Right atrium auricular region (tissue), 2 donors: ENCODE results near the gene C13orf42. TPM values are rescaled to one million over a fixed set of nuclear protein-coding genes. Genes with fewer than 3 reads are reported as not detected.

Experiments
- DNase-seq: peaks from one replicate; pipeline ENCODE4 v3.0.0-alpha.2; 2019; ENCODE audit warnings: low spot score
- H3K27ac ChIP-seq, 2 donors: fragments of 200-600 bp; sonication (generic); 1 replicate in 1 of 2; 2 replicates in 1 of 2; pipeline ENCODE4 v1.5.1; 2016 to 2019
- H3K27me3 ChIP-seq, 2 donors: fragments of 200-600 bp; sonication (generic); one replicate each; pipeline versions ENCODE4 v1.5.1 to v1.6.0; 2017 to 2019
- H3K36me3 ChIP-seq: fragments of 200-600 bp; sonication (generic); one replicate; pipeline ENCODE4 v1.5.1; 2016
- H3K4me1 ChIP-seq, 2 donors: fragments of 200-600 bp; sonication (generic); one replicate each; pipeline versions ENCODE4 v1.5.1 to v1.6.0; 2017 to 2019
- H3K4me3 ChIP-seq, 2 donors: fragments of 200-600 bp; sonication (generic); 1 replicate in 1 of 2; 2 replicates in 1 of 2; pipeline ENCODE4 v1.5.1; 2017 to 2019; ENCODE audit warnings: mild to moderate bottlenecking in 1 of 2, moderate library complexity in 1 of 2
- H3K9me3 ChIP-seq, 2 donors: fragments of 200-600 bp; sonication (generic); one replicate each; pipeline ENCODE4 v1.5.1; 2019
- CTCF ChIP-seq, 2 donors: fragments of 200-600 bp; sonication (generic); IDR thresholded peaks; one replicate each; pipeline ENCODE4 v1.5.1; 2019; ENCODE audit warnings: antibody characterized with exemption in 2 of 2
- total RNA-seq, 2 donors: library from RNA; depleted of rRNA; stranded (reverse); fragments of >200 nt; gene quantifications; one replicate each; pipeline ENCODE4 v1.1.0, GENCODE V29; 2016

Gene C13orf42
- total RNA-seq, 2 donors from 2014 or later = not detected

- no peaks in the 10 kb centered on the region for H3K9me3 ChIP-seq
- H3K36me3 ChIP-seq = no peaks in the 10 kb centered on the region
- DNase-seq = no peak
- H3K27me3 ChIP-seq = no peaks in the 10 kb centered on the region
- H3K27ac ChIP-seq = no peak overlapping the region
- no peak for TF ChIP-seq CTCF (IDR thresholded peaks at IDR 0.05)
- H3K4me1 ChIP-seq = no peaks in the 10 kb centered on the region
- no peak overlapping the region for H3K4me3 ChIP-seq
Observed at GRCh38 chr13:51107996-51108395, 3.1 kb downstream of the C13orf42 start.

- TF ChIP-seq CTCF (IDR thresholded peaks at IDR 0.05) = no peak
- no peaks in the 10 kb centered on the region for H3K4me1 ChIP-seq
- no peak overlapping the region for H3K4me3 ChIP-seq
- DNase-seq = no peak
- H3K36me3 ChIP-seq = no peaks in the 10 kb centered on the region
- no peaks in the 10 kb centered on the region for H3K27me3 ChIP-seq
- no peaks in the 10 kb centered on the region for H3K9me3 ChIP-seq
- no peak overlapping the region for H3K27ac ChIP-seq
Observed at GRCh38 chr13:51105046-51105445, 6.0 kb downstream of the C13orf42 start.

- H3K27me3 ChIP-seq = no peaks in the 10 kb centered on the region
- H3K27ac ChIP-seq = no peak overlapping the region
- no peak for TF ChIP-seq CTCF (IDR thresholded peaks at IDR 0.05)
- H3K4me3 ChIP-seq = no peak overlapping the region
- no peaks in the 10 kb centered on the region for H3K4me1 ChIP-seq
- no peaks in the 10 kb centered on the region for H3K9me3 ChIP-seq
- DNase-seq = no peak
- H3K36me3 ChIP-seq = no peaks in the 10 kb centered on the region
Observed at GRCh38 chr13:51101636-51102235, 9.3 kb downstream of the C13orf42 start.

GRCh38 chr13:51097353-51098043 is 13.6 kb downstream of the C13orf42 start:
- Histone ChIP-seq H3K36me3 (no peaks in the 10 kb centered on the region), H3K4me3 (no peak overlapping the region), H3K9me3 (no peaks in the 10 kb centered on the region), H3K27me3 (no peaks in the 10 kb centered on the region), H3K4me1 (no peaks in the 10 kb centered on the region), H3K27ac (no peak overlapping the region)
- DNase-seq = no peak
- TF ChIP-seq CTCF (IDR thresholded peaks at IDR 0.05) = no peak

GRCh38 chr13:51096131-51096530 is 14.9 kb downstream of the C13orf42 start:
- Histone ChIP-seq H3K27ac (no peak overlapping the region), H3K27me3 (no peaks in the 10 kb centered on the region), H3K4me3 (no peak overlapping the region), H3K9me3 (no peaks in the 10 kb centered on the region), H3K36me3 (no peaks in the 10 kb centered on the region), H3K4me1 (no peaks in the 10 kb centered on the region)
- DNase-seq = no peak
- no peak for TF ChIP-seq CTCF (IDR thresholded peaks at IDR 0.05)
